ENCODE results near the gene CENPE. TPM values are rescaled to one million over a fixed set of nuclear protein-coding genes. Genes with fewer than 3 reads are reported as not detected.

CENPE gene
- total RNA-seq, 2 donors from 2014 or later, result 4.3 to 9.8 TPM

- peaks cover 10% of the 10 kb centered on the region for H3K36me3 Mint-ChIP-seq (ENCODE audit: low read depth)
These were observed 112.5 kb downstream of the CENPE start for GRCh38 chr4:103085555-103086196.

GRCh38 chr4:103079621-103080020, 118.5 kb downstream of the CENPE start:
- H3K36me3 Mint-ChIP-seq (ENCODE audit: low read depth), result peaks cover 4% of the 10 kb centered on the region
- no peaks in the 10 kb centered on the region for H3K9me3 ChIP-seq (ENCODE audit: control insufficient read depth, low read length, poor library complexity, severe bottlenecking)
- no peaks in the 10 kb centered on the region for H3K27me3 Mint-ChIP-seq
- peak overlapping the region; percentile 51 for H3K27ac Mint-ChIP-seq
- no peak overlapping the region for H3K4me3 Mint-ChIP-seq
- ATAC-seq (no peak), DNase-seq (no peak)
- peaks cover 22% of the 10 kb centered on the region for H3K4me1 Mint-ChIP-seq

More at GRCh38 chr4:103085555-103086196, 112.5 kb downstream of the CENPE start:
- H3K27me3 Mint-ChIP-seq, result no peaks in the 10 kb centered on the region
- no peak overlapping the region for H3K27ac Mint-ChIP-seq
- no peak overlapping the region for H3K4me3 Mint-ChIP-seq
- DNase-seq (no peak), ATAC-seq (no peak)
- H3K9me3 ChIP-seq (ENCODE audit: control insufficient read depth, low read length, poor library complexity, severe bottlenecking), result no peaks in the 10 kb centered on the region
- peaks cover 3% of the 10 kb centered on the region for H3K4me1 Mint-ChIP-seq

GRCh38 chr4:103076747-103077347, 121.3 kb downstream of the CENPE start, which contains the start of gene SLC9B2:
SLC9B2 (minus strand) TSS chr4:103076761; CDS start chr4:103067550, 9,211 bp downstream.
- peak in 2 of 3 donors; percentile 28 to 31 for DNase-seq
- peak; percentile 61 for ATAC-seq
- H3K4me1 Mint-ChIP-seq, result peaks cover 27% of the 10 kb centered on the region
- peaks cover 4% of the 10 kb centered on the region for H3K36me3 Mint-ChIP-seq (ENCODE audit: low read depth)
- H3K4me3 Mint-ChIP-seq, result peak within 1 kb of the TSS; percentile 95
- H3K27ac Mint-ChIP-seq, result peak within 1 kb of the TSS; percentile 98
- H3K27me3 Mint-ChIP-seq, result no peaks in the 10 kb centered on the region
- no peaks in the 10 kb centered on the region for H3K9me3 ChIP-seq (ENCODE audit: control insufficient read depth, low read length, poor library complexity, severe bottlenecking)

GRCh38 chr4:103075894-103076746, 122.0 kb downstream of the CENPE start:
- Mint-ChIP-seq H3K36me3 (ENCODE audit: low read depth) (peaks cover 4% of the 10 kb centered on the region), H3K27ac (peak overlapping the region; percentile 98), H3K4me1 (peaks cover 27% of the 10 kb centered on the region), H3K27me3 (no peaks in the 10 kb centered on the region), H3K4me3 (peak overlapping the region; percentile 95)
- DNase-seq, result peak; percentile 35 to 44 (median 42)
- peak; percentile 82 for ATAC-seq
- H3K9me3 ChIP-seq (ENCODE audit: control insufficient read depth, low read length, poor library complexity, severe bottlenecking), result no peaks in the 10 kb centered on the region

GRCh38 chr4:103075435-103075893, 122.7 kb downstream of the CENPE start:
- no peak for DNase-seq
- Mint-ChIP-seq H3K36me3 (ENCODE audit: low read depth) (peaks cover 4% of the 10 kb centered on the region), H3K4me3 (peak overlapping the region; percentile 95), H3K27ac (peak overlapping the region; percentile 98), H3K4me1 (peaks cover 29% of the 10 kb centered on the region), H3K27me3 (no peaks in the 10 kb centered on the region)
- no peak for ATAC-seq
- H3K9me3 ChIP-seq (ENCODE audit: control insufficient read depth, low read length, poor library complexity, severe bottlenecking), result no peaks in the 10 kb centered on the region

GRCh38 chr4:103074744-103075434, 123.3 kb downstream of the CENPE start:
- no peak for ATAC-seq
- DNase-seq, result no peak
- Mint-ChIP-seq H3K4me1 (peaks cover 29% of the 10 kb centered on the region), H3K4me3 (peak overlapping the region; percentile 95), H3K27me3 (no peaks in the 10 kb centered on the region), H3K36me3 (ENCODE audit: low read depth) (peaks cover 4% of the 10 kb centered on the region), H3K27ac (peak overlapping the region; percentile 98)
- no peaks in the 10 kb centered on the region for H3K9me3 ChIP-seq (ENCODE audit: control insufficient read depth, low read length, poor library complexity, severe bottlenecking)

GRCh38 chr4:103073792-103074438, 124.2 kb downstream of the CENPE start:
- Mint-ChIP-seq H3K4me3 (no peak overlapping the region), H3K4me1 (peaks cover 29% of the 10 kb centered on the region), H3K36me3 (ENCODE audit: low read depth) (peaks cover 4% of the 10 kb centered on the region), H3K27ac (peak overlapping the region; percentile 98), H3K27me3 (no peaks in the 10 kb centered on the region)
- no peak for DNase-seq
- no peak for ATAC-seq
- H3K9me3 ChIP-seq (ENCODE audit: control insufficient read depth, low read length, poor library complexity, severe bottlenecking), result no peaks in the 10 kb centered on the region

GRCh38 chr4:103067841-103068547, 130.1 kb downstream of the CENPE start:
- no peaks in the 10 kb centered on the region for H3K9me3 ChIP-seq (ENCODE audit: control insufficient read depth, low read length, poor library complexity, severe bottlenecking)
- no peak overlapping the region for H3K4me3 Mint-ChIP-seq
- no peaks in the 10 kb centered on the region for H3K27me3 Mint-ChIP-seq
- ATAC-seq (no peak), DNase-seq (no peak)
- no peak overlapping the region for H3K27ac Mint-ChIP-seq
- H3K36me3 Mint-ChIP-seq (ENCODE audit: low read depth), result peaks cover 5% of the 10 kb centered on the region
- peaks cover 7% of the 10 kb centered on the region for H3K4me1 Mint-ChIP-seq

GRCh38 chr4:103060453-103061148, 137.5 kb downstream of the CENPE start:
- Mint-ChIP-seq H3K4me1 (peaks cover 4% of the 10 kb centered on the region), H3K36me3 (ENCODE audit: low read depth) (peaks cover 7% of the 10 kb centered on the region), H3K27me3 (no peaks in the 10 kb centered on the region), H3K4me3 (no peak overlapping the region), H3K27ac (peak overlapping the region; percentile 32)
- ATAC-seq, result no peak
- H3K9me3 ChIP-seq (ENCODE audit: control insufficient read depth, low read length, poor library complexity, severe bottlenecking), result no peaks in the 10 kb centered on the region
- no peak for DNase-seq

All from T-helper 17 cell (primary cell).